Measurements from ENCODE around the gene JAML.
"Not testable (repeated sequence)": the region's sequence is repeated elsewhere in the genome, so short reads cannot be mapped to it uniquely, and the experiment has no call there.

Gene JAML

GRCh38 chr11:118192817-118193216 is 32.0 kb downstream of the JAML start:
- not testable (repeated sequence) for DNase-seq

DNA sequence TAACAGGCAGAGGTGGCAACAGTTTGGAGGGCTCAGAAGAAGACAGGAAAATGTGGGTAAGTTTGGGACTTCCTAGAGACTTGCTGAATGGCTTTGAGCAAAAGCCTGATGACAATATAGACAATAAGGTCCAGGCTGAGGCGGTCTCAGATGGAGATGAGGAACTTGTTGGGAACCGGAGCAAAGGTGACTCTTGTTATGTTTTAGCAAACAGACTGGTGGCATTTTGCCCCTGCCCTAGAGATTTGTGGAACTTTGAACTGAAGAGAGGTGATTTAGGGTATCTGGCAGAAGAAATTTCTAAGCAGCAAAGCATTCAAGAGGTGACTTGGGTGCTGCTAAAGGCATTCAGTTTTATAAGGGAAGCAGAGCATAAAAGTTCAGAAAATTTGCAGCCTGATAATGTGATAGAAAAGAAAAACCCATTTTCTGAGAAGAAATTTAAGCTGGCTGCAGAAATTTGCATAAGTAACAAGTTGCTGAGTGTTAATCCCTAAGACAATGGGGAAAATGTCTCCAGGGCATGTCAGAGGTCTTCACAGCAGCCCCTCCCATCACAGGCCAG is 33.8 kb downstream of the JAML start:
- DNase-seq = not testable (repeated sequence)

DNA sequence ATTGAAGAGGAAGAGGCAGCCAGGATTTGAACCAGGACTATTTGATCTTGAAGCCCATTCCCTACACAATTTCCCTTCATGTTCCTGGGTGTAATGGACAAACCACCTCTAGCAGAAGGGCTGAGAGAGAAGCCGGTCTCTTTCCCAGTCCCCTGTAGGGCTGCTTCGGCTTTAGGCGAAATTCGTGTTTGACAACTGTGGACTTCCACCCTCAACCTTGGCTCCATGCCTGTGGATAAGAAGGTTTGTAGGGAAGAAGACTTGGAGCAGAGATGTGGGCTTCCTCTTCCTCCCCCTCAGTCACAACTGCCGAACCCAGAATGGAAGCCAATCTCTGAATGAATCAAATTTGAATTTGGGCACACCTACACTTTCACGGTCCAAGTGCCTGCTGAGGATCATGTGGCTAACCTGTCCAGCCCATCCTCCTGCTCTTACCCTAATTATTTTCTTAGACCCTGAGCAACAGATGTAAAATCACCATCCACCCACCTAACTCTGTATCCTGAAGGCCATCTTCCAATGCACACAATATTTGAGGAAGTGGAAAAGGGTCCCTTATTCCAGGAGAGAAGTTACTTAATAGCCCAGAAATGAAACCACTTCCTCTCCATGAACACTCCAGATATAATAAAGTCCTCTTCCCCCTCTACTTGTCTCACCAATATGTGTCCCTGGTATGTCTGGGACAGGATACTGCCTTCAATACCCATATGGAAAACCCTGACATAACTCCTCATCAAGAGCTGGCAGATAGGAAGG is 38.3 kb downstream of the JAML start:
- DNase-seq = no peak

DNA sequence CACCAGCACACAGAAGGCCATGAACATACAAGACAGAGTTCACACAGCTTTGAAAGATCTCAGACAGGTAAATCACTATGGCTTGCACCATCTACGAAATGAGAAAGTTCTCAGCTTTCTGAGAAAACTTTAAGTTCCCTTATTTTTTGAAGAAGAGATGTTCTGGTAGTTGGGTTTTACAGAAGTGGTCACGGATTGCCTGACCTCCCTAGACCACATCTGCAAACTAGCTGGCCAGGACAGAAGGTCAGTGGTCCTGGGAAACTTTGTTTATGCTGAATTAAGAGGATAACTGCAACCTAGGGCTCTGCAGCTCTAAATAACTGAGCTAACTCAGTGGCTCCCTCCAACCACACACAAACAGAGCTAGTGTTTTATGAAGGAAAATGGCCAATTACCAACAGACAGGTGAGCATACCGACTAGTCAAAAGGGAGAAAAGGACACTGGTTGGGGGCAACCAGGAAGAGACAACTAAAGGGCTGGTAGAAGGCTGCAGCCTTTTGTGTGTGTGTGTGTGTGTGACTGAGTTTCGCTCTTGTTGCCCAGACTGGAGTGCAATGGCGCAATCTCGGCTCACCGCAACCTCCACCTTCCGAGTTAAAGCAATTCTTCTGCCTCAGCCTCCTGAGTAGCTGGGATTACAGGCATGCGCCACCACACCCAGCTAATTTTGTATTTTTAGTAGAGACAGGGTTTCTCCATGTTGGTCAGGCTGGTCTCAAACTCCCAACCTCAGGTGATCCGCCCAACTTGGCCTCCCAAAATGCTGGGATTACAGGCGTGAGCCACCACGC is 39.8 kb downstream of the JAML start:
- no peak for DNase-seq

DNA sequence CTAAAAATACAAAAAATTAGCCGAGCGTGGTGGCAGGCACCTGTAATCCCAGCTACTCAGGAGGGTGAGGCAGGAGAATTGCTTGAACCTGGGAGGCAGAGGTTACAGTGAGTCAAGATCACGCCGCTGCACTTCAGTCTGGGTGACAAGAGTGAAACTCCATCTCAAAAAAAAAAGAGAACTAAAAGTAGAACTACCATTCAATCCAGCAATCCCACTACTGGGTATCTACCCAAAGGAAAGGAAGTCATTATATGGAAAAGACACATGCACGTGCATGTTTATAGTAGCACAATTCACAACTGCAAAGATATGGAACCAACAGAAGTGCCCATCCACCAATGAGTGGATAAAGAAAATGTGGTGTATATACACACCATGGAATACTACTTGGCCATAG is 41.1 kb downstream of the JAML start:
- not testable (repeated sequence) for DNase-seq

DNA sequence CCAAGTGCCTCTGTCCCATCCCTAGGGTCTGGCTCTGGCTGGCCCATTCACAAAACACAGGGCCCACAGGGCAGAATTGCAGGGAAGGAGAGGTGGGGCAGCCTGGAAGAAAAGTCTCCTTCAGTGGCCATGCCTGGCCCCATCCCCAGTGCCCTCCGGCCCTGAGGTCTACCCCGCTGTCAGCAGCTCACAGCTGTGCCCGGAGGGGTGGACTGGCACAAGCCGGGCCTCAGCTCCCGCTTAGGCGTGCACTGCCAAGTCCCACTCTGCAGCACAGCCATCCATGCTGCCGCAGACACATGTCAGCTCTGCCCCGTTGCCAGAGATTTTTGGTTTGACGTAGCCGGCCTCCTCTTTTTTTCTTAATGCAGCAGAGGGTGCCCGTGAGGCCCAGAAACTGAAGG is 44.5 kb downstream of the JAML start:
- no peak for DNase-seq

- no peak for DNase-seq
Observed at GRCh38 chr11:118176778-118177134, 48.1 kb downstream of the JAML start.

DNA sequence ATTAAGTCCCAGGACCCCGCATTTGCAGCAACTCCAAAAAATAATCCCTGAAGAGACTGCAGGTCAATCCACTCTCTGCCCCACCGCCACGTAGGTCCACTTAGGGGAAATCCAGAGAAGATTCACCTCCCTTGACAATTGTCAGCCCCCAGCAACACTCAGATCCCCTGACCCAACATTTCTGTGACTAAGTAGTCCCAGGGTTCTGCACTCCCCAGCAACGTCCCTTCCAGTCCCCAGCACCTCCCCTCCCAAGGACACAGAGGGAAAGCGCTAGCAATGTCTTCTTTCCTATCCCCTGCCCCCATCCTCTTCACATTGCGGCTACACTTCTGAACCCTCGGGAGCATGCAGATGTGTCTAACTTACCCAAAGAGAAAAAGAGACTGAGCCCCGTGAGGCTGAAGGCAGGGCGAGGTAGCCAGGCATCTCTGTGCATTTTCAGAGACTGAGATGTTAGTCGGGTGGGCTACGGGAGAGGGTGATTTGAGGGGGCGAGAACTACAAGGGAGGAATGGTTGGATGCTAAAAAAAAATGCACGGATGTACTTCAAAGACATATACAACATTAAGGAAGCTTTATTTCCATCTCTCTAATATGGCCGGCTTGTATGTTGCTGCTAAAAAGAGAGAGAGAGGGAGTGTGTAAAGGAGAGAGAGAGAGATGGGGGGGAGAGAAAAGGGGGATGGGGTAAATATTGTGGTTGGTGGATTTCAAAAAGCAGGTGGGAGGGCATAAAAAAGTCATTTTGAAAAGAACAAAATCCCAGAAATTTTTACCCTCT is 48.6 kb downstream of the JAML start, which contains the start of gene SCN2B:
Gene SCN2B, minus strand, starts transcription at position 647 of the 785 bp plus-strand sequence. Its CDS starts 208 bp downstream, at position 439.
- DNase-seq = no peak

GRCh38 chr11:118175031-118175992 is 49.5 kb downstream of the JAML start:
- DNase-seq = no peak

- DNase-seq = no peak
Observed at GRCh38 chr11:118174006-118174567, 50.7 kb downstream of the JAML start.

- no peak for DNase-seq
Observed at GRCh38 chr11:118172356-118172755, 52.5 kb downstream of the JAML start.

DNA sequence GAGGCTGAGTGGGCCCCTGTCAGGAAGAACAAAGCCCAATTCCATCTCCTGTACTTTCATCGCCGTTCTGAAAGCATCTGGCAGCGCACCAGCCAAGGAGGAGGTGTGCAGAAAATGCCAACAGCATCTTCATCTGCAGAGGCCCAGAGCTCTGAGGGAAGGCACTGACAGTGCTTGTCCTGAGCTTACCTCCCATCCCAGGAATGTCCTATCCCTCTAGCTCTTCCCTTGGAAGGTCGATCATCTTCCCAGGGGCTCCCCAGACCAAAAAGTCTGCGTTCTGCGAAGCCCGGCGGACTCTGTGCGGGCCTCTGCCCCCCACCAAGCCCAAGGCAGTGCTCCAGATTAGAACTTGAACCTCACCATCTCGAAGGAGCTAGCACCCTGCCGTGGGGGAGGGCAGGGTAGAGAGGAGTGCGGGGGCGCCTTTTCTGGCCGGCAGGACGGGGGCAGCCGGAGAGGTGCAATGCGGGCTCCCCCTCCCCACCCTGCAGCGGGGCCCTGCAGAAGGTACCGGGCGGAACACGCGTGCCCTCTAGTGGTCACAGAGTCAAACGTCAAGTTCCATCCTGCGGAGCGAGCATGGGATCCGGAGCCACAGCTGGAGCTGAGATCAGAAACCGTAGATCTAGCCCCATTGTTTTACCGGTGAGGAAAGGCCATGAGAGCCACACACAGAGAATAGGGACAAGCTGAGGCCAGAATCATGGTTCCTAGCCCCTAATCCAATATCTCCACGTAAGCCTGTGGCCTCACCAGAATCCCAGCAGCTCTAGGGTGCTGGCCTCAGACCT is 53.3 kb downstream of the JAML start:
- peak; percentile 78 to 82 for DNase-seq

DNA sequence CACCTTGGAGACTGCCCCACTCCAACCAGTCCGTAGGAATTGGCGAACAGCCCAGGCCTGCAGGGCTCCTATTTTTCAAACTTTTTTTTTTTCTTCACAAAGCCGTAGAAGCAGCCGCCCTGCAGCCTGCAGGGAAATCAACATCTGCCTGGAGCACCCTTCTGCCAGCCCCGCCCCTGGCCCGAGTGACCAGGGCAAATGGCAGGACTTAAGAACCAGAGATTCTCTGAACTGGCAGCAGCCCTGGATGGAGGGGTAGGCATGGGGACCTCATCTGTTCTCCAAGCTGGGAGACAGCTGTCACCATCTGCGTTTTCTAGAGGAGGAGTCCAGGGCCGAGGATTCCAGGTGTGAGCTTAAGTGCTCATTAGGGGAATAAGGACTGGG is 53.9 kb downstream of the JAML start:
- no peak for DNase-seq

DNA sequence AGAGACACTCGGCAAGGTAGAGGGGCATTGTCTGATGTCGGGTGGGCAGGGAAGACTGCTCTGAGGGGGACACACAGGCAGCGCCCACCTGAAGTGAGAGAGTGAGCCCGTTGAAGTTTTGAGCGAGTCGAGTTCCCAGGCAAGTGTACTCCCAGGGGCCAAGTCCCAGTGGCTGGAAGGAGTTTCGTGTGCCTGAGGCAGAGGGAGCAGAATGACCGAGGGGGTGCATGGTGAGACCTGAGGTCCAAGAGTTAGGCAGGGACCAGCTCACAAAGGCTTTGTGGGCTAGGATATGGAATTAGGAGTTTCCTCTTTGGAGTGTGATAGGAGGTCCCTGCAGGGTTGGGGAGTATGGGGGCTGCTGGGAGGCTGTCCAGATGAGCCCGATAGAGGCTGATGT is 54.6 kb downstream of the JAML start:
- no peak for DNase-seq

DNA sequence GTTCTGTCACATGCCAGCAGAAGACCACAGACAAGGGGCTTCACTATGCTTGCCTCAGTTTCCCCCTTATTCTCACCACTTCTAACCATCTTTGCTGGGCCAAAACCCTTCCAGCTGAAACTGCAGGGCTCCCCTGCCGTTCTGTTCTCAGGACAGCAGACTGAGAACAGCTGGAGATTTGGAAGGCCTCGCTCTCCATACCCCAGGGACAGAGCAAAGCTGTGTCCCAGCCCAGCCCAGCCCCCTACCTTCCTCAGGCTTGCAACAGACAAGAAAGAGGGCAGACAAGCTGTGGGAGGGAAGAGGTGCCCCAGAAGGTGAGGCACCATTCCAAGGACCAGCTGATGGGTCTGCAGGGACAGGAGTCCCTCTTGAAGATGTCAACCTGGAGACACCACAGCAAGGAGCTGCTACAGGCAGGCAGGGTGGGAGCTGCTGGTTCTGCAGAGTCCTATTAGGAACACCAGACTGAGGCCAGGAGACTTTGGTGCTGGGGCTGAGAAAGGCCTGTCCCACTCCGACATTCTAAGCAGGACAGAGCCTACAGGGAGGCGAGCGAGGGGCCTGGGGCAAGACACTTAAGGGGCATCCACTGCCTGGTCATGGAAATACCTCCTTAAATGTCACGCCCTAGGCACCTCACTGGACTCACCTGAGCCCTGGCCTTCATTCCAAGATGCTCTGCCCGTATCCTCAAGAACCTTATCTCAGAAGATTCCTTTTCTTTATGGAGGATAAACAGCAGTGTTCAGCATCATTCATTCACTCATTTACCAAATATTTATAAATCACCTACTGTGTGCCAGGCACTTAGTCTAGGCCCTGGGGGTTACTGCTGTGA is 55.3 kb downstream of the JAML start:
- no peak for DNase-seq

- no peak for DNase-seq
Observed at GRCh38 chr11:118168751-118169150, 56.1 kb downstream of the JAML start.

DNA sequence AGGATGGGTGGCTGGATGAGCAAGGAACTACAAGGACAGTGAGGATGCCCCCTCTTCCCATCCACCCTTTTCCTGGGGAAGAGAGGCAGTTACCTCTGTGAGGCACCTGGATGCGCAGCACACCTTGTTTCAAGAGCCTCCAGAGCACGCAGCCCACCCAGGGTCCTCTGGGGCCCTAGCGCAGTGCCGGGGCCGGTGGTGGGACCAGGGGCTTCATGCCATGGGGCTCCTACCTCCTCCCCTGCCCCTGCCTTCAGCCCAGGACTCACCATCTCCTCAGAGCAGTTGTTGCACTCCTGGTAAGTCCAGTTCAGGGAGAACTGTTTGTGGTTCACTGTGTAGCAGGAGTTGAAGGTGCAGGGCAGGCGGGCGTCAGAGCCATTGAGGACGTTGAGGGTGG is 56.5 kb downstream of the JAML start:
- no peak for DNase-seq

- no peak for DNase-seq
Observed at GRCh38 chr11:118167906-118168305, 56.9 kb downstream of the JAML start.

GRCh38 chr11:118167253-118167652 is 57.6 kb downstream of the JAML start:
- DNase-seq = no peak

- no peak for DNase-seq
Observed at GRCh38 chr11:118166641-118167040, 58.2 kb downstream of the JAML start.

Data from activated CD4-positive, alpha-beta T cell treated with anti-CD3 and anti-CD28 coated beads, Interleukin-2, amount 50 U/mL, for 48 hours (primary cell).